Thyroid gland (tissue), 4 donors: Measurements from ENCODE around the gene MARCHF2.

Experiments
- POLR2A ChIP-seq, 2 donors: fragments of 450-650 bp; IDR thresholded peaks; one replicate each; pipeline ENCODE4 v1.6.1; 2017; ENCODE audit warnings: antibody characterized with exemption in 2 of 2, mild to moderate bottlenecking in 2 of 2, moderate library complexity in 1 of 2
- TF ChIP-seq, protein P1 (sequence below), 6 experiments: fragments of 200-600 bp in 3 of 6; fragments of 450-650 bp in 3 of 6; sonication (generic) in 3 of 6; IDR thresholded peaks; one replicate each; pipeline ENCODE4 v1.5.1; 2016 to 2019; ENCODE audit warnings: antibody characterized with exemption in 6 of 6, mild to moderate bottlenecking in 2 of 6, inconsistent platforms in 1 of 6, moderate library complexity in 1 of 6

DNA sequence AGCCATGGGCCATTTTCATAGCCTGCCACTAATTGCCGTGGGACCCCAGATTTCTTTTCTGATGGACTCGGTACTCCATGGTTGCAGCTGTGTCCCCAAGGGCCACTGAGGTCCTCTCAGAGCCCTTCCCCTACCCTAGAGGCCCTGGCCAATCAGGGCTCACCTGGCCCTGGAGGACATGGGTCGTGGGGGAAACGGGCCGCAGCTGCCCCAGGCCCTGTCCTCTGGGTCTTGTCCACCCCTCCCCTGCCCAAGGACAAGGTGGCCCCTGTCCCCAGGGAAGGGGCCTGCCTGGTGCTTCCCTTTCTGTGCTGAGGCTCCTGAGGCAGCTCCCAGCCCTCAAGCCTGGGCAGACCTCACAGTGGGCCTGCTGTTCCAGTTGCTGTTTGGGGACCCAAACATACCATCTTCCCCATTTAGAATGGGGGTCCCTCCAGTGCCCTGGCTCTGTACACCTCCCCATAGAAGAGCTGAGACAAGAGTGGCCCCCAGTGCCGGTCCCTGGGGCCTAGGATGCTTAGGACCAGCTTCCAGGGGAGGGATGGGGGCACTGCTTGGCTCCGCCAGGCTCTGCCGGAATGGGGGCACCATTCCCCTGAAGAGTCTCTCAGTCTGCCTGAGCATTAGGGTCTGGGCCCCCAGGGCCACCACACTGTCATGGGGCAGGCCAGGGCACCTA is 19.8 kb upstream of the MARCHF2 start:
- TF ChIP-seq, protein P1, sequence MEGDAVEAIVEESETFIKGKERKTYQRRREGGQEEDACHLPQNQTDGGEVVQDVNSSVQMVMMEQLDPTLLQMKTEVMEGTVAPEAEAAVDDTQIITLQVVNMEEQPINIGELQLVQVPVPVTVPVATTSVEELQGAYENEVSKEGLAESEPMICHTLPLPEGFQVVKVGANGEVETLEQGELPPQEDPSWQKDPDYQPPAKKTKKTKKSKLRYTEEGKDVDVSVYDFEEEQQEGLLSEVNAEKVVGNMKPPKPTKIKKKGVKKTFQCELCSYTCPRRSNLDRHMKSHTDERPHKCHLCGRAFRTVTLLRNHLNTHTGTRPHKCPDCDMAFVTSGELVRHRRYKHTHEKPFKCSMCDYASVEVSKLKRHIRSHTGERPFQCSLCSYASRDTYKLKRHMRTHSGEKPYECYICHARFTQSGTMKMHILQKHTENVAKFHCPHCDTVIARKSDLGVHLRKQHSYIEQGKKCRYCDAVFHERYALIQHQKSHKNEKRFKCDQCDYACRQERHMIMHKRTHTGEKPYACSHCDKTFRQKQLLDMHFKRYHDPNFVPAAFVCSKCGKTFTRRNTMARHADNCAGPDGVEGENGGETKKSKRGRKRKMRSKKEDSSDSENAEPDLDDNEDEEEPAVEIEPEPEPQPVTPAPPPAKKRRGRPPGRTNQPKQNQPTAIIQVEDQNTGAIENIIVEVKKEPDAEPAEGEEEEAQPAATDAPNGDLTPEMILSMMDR (IDR thresholded peaks at IDR 0.05) = no peak
- TF ChIP-seq POLR2A (IDR thresholded peaks at IDR 0.05) = no peak
